ENCODE data around the gene ARGFX.

Gene ARGFX

DNA sequence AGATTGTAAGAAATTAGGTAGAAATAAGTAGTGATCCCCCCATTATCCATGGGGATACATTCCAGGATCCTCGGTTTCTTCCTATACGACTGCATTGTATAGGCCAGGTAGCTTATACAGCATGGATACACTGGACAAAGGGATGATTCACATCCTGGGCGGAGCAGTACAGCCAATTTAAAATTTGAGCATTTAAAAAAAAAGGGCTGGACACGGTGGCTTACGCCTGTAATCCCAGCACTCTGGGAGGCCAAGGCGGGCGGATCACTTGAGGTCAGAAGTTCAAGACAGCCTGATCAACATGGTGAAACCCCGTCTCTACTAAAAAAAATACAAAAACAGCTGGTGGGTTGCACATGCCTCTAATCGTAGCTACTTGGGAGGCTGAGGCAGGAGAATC lies 976 bp upstream of the ARGFX start:
- H3K4me3 ChIP-seq (ENCODE audit: low read depth, low read length), result no peak overlapping the region
- no peaks in the 10 kb centered on the region for H3K36me3 ChIP-seq (ENCODE audit: control insufficient read depth in 2 of 2, insufficient read depth in 1 of 2, low read length in 2 of 2)
- no peaks in the 10 kb centered on the region for H3K4me1 ChIP-seq (ENCODE audit: control insufficient read depth, insufficient read depth, low read length)
- TF ChIP-seq ZNF837 (tag by site-specific recombination; IDR thresholded peaks at IDR 0.05), result no peak
- TF ChIP-seq ZNF239 (tag by site-specific recombination; IDR thresholded peaks at IDR 0.05), result no peak
- TF ChIP-seq YY2 (tag by site-specific recombination; IDR thresholded peaks at IDR 0.05), result no peak
- TF ChIP-seq, protein P1, sequence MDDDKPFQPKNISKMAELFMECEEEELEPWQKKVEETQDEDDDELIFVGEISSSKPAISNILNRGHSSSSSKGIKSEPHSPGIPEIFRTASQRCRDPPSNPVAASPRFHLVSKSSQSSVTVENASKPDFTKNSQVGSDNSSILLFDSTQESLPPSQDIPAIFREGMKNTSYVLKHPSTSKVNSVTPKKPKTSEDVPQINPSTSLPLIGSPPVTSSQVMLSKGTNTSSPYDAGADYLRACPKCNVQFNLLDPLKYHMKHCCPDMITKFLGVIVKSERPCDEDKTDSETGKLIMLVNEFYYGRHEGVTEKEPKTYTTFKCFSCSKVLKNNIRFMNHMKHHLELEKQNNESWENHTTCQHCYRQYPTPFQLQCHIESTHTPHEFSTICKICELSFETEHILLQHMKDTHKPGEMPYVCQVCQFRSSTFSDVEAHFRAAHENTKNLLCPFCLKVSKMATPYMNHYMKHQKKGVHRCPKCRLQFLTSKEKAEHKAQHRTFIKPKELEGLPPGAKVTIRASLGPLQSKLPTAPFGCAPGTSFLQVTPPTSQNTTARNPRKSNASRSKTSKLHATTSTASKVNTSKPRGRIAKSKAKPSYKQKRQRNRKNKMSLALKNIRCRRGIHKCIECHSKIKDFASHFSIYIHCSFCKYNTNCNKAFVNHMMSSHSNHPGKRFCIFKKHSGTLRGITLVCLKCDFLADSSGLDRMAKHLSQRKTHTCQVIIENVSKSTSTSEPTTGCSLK (tag by site-specific recombination; IDR thresholded peaks at IDR 0.05), result no peak
- no peak for TF ChIP-seq GLI4 (tag by site-specific recombination; IDR thresholded peaks at IDR 0.05)
- no peak for TF ChIP-seq ZNF555 (tag by site-specific recombination; conservative IDR thresholded peaks at IDR 0.05)
- no peak for TF ChIP-seq SALL2 (tag by site-specific recombination; IDR thresholded peaks at IDR 0.05; ENCODE audit: borderline replicate concordance)
- TF ChIP-seq ZNF530 (tag by site-specific recombination; IDR thresholded peaks at IDR 0.05; ENCODE audit: low read depth), result no peak
- TF ChIP-seq KLF10 (tag by site-specific recombination; IDR thresholded peaks at IDR 0.05), result no peak
- TF ChIP-seq ZNF140 (tag by site-specific recombination; IDR thresholded peaks at IDR 0.05), result no peak
- TF ChIP-seq, protein P2, sequence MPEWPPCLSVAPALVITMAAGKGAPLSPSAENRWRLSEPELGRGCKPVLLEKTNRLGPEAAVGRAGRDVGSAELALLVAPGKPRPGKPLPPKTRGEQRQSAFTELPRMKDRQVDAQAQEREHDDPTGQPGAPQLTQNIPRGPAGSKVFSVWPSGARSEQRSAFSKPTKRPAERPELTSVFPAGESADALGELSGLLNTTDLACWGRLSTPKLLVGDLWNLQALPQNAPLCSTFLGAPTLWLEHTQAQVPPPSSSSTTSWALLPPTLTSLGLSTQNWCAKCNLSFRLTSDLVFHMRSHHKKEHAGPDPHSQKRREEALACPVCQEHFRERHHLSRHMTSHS (tag by site-specific recombination; IDR thresholded peaks at IDR 0.05), result no peak
- no peak for TF ChIP-seq ZFHX2 (tag by site-specific recombination; conservative IDR thresholded peaks at IDR 0.05)
- TF ChIP-seq ZNF521 (tag by site-specific recombination; IDR thresholded peaks at IDR 0.05), result no peak
- TF ChIP-seq ZNF830 (tag by site-specific recombination; IDR thresholded peaks at IDR 0.05; ENCODE audit: low read depth), result no peak
- TF ChIP-seq ZNF2 (tag by site-specific recombination; IDR thresholded peaks at IDR 0.05), result no peak
- no peak for TF ChIP-seq ZNF341 (tag by site-specific recombination; IDR thresholded peaks at IDR 0.05; ENCODE audit: low read depth)
- no peak overlapping the region for H3K27ac ChIP-seq (ENCODE audit: extremely low read depth, low read depth, low read length)
- no peaks in the 10 kb centered on the region for H3K9me3 ChIP-seq (ENCODE audit: control insufficient read depth, insufficient read depth, low read depth, low read length)
- ChIA-PET POLR2A (no interaction called here), CTCF (no interaction called here)

DNA sequence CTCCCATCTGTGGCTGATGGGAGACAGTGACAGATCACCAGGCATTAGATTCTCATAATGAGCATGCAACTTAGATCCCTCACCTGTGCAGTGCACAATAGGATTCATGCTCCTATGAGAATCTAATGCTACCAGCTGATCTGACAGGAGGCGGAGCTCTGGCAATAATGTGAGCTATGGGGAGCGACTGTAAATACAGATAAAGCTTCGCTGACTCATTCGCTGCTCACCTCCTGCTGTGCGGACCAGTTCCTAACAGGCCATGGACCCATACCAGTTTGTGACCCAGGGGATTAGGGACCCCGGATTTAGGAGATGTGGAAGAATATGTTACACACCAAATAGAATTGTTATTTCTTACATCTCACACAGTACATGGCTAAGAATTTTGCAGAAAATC lies 6.7 kb downstream of the ARGFX start:
- no peak overlapping the region for H3K4me3 ChIP-seq (ENCODE audit: low read depth, low read length)
- H3K36me3 ChIP-seq (ENCODE audit: control insufficient read depth in 2 of 2, insufficient read depth in 1 of 2, low read length in 2 of 2), result no peaks in the 10 kb centered on the region
- H3K4me1 ChIP-seq (ENCODE audit: control insufficient read depth, insufficient read depth, low read length), result no peaks in the 10 kb centered on the region
- ChIA-PET POLR2A (interaction anchor here (1.1 kb wide), 1 partner anchor 107 kb away, joined by 3 read pairs; no protein-coding TSS in a partner anchor), CTCF (no interaction called here)
- TF ChIP-seq SP7 (tag by site-specific recombination; IDR thresholded peaks at IDR 0.05) (peak; percentile 25; the same call in 1 of the 2 replicates), KLF7 (tag by site-specific recombination; IDR thresholded peaks at IDR 0.05; ENCODE audit: borderline replicate concordance) (no peak), GLIS1 (tag by site-specific recombination; IDR thresholded peaks at IDR 0.05) (peak; percentile 58), ZNF610 (tag by site-specific recombination; IDR thresholded peaks at IDR 0.05; ENCODE audit: borderline replicate concordance) (peak; percentile 97), WT1 (tag by site-specific recombination; IDR thresholded peaks at IDR 0.05) (no peak)
- TF ChIP-seq, protein P3, sequence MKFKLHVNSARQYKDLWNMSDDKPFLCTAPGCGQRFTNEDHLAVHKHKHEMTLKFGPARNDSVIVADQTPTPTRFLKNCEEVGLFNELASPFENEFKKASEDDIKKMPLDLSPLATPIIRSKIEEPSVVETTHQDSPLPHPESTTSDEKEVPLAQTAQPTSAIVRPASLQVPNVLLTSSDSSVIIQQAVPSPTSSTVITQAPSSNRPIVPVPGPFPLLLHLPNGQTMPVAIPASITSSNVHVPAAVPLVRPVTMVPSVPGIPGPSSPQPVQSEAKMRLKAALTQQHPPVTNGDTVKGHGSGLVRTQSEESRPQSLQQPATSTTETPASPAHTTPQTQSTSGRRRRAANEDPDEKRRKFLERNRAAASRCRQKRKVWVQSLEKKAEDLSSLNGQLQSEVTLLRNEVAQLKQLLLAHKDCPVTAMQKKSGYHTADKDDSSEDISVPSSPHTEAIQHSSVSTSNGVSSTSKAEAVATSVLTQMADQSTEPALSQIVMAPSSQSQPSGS (tag by site-specific recombination; IDR thresholded peaks at IDR 0.05; ENCODE audit: low read depth), result no peak
- TF ChIP-seq, protein P4, sequence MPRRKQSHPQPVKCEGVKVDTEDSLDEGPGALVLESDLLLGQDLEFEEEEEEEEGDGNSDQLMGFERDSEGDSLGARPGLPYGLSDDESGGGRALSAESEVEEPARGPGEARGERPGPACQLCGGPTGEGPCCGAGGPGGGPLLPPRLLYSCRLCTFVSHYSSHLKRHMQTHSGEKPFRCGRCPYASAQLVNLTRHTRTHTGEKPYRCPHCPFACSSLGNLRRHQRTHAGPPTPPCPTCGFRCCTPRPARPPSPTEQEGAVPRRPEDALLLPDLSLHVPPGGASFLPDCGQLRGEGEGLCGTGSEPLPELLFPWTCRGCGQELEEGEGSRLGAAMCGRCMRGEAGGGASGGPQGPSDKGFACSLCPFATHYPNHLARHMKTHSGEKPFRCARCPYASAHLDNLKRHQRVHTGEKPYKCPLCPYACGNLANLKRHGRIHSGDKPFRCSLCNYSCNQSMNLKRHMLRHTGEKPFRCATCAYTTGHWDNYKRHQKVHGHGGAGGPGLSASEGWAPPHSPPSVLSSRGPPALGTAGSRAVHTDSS (tag by site-specific recombination; IDR thresholded peaks at IDR 0.05), result no peak
- H3K27ac ChIP-seq (ENCODE audit: extremely low read depth, low read depth, low read length), result no peak overlapping the region
- H3K9me3 ChIP-seq (ENCODE audit: control insufficient read depth, insufficient read depth, low read depth, low read length), result no peaks in the 10 kb centered on the region
